Adrenal gland (tissue), 5 donors: ENCODE results near the gene D2HGDH.

ENCODE experiments used
- CTCF ChIP-seq, 6 experiments: fragments of 450-650 bp in 4 of 6; fragments of 200-600 bp in 2 of 6; sonication (generic) in 1 of 6; IDR thresholded peaks; 1 replicate in 5 of 6; 2 replicates in 1 of 6; pipeline versions ENCODE4 v1.5.1 to v1.8.0; 2016 to 2021; ENCODE audit warnings: antibody characterized with exemption in 6 of 6, mild to moderate bottlenecking in 2 of 6, moderate library complexity in 1 of 6
- POLR2A ChIP-seq, 2 donors: fragments of 450-650 bp; IDR thresholded peaks; one replicate each; pipeline ENCODE4 v1.6.1; 2017; ENCODE audit warnings: antibody characterized with exemption in 2 of 2, mild to moderate bottlenecking in 2 of 2, moderate library complexity in 1 of 2
- donor health status: DM: no; HTN: no; CAD: no.

- TF ChIP-seq CTCF (IDR thresholded peaks at IDR 0.05) (no peak), POLR2A (IDR thresholded peaks at IDR 0.05) (no peak)
Observed at GRCh38 chr2:241742320-241742939, 8.0 kb downstream of the D2HGDH start.
